HG03558 (cell line): ENCODE data around the gene OR4C15.

Source experiments
- ATAC-seq: cut with Tn5 transposase; IDR thresholded peaks from one replicate; pipeline ENCODE4 v1.9.1; 2021; ENCODE audit warnings: moderate number of reproducible peaks; ENCODE audit not compliant: unreplicated experiment; ENCODE audit errors: extremely low read depth

The OR4C15 gene

GRCh38 chr11:55554169-55554568, at the start of gene OR4C15:
OR4C15 (plus strand) TSS chr11:55554469; CDS start chr11:55554469, 0 bp downstream.
- ATAC-seq, result no peak

- ATAC-seq, result no peak
Observed at GRCh38 chr11:55571828-55572227, 17.6 kb downstream of the OR4C15 start, which contains the start of gene OR4C16. OR4C16 (plus strand) TSS chr11:55572128; CDS start chr11:55572128, 0 bp downstream.

- no peak for ATAC-seq
Observed at GRCh38 chr11:55572548-55572947, 18.3 kb downstream of the OR4C15 start.
